Measurements from ENCODE around the gene ABHD15.

Gene ABHD15

DNA sequence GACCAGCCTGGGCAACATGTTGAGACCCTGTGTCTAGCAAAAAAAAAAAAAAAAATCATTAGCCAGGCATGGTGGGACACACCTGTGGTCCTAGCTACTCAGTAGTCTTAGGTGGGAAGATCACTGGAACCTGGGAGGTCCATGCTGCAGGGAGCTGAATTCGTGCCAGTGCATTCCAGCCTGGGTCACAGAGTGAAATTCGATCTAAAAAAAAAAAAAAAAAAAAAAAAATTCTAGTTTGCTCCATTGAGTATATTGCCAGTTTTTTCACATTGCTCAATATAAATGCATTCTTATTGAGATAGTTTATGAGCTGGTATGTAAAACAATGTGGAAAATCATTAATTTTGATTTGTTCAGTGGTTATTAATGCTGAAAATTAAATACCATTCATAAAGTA lies 52.0 kb downstream of the ABHD15 start:
- no peak for DNase-seq

DNA sequence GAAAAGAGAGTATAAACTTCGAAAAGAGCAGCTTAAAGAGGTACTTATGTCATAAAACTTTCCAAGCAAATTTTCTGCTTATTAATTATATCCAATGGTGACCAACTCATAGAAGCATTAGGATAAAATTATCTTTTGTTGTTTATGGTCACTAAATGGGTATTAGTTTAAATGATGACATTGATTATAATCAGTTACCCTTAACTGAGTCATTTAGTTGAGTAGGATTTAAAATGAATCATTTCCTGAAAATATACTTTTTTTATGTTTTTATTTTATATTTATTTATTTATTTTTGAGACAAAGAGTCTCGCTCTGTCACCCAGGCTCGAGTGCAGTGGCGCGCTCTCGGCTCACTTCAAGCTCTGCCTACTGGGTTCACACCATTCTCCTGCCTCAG lies 55.9 kb downstream of the ABHD15 start:
- DNase-seq: no peak

Measured in eye (tissue), 1 donor.